Mesodermal cell (in vitro differentiated cells): Measurements from ENCODE around the gene TBL1X.
"Not testable (repeated sequence)": the region's sequence is repeated elsewhere in the genome, so short reads cannot be mapped to it uniquely, and the experiment has no call there.

Experiments
- H3K27ac ChIP-seq: 2 replicates; pipeline ENCODE4 v1.7.0; 2013; ENCODE audit warnings: mild to moderate bottlenecking, low read depth, low read length, moderate library complexity; ENCODE audit not compliant: severe bottlenecking
- H3K36me3 ChIP-seq: 2 replicates; pipeline ENCODE4 v1.7.1; 2013; ENCODE audit warnings: mild to moderate bottlenecking, low read length, moderate library complexity; ENCODE audit not compliant: control insufficient read depth, insufficient read depth
- H3K4me1 ChIP-seq: one replicate; pipeline ENCODE4 v1.7.1; 2013; ENCODE audit warnings: mild to moderate bottlenecking, low read length; ENCODE audit not compliant: insufficient read depth, control insufficient read depth, poor library complexity, severe bottlenecking
- H3K4me3 ChIP-seq: 2 replicates; pipeline ENCODE4 v1.7.0; 2013; ENCODE audit warnings: low read length, control low read depth, mild to moderate bottlenecking; ENCODE audit not compliant: insufficient read depth, poor library complexity, severe bottlenecking; ENCODE audit errors: extremely low read depth
- H3K9me3 ChIP-seq: 2 replicates; pipeline ENCODE4 v1.7.1; 2013; ENCODE audit warnings: mild to moderate bottlenecking, low read length, moderate library complexity; ENCODE audit not compliant: control insufficient read depth
- WGBS, 2 experiments: methylation state at CpG; one replicate each; pipeline ENCODE4 v1.1.5; 2013; ENCODE audit warnings: missing lambda C conversion rate in 2 of 2; ENCODE audit not compliant: insufficient coverage in 2 of 2; 5-methylcytosine and 5-hydroxymethylcytosine counted together

Gene TBL1X

GRCh38 chrX:9746148-9746888, 281.5 kb downstream of the TBL1X start:
- Histone ChIP-seq H3K4me3 (no peak overlapping the region), H3K9me3 (no peaks in the 10 kb centered on the region), H3K36me3 (no peaks in the 10 kb centered on the region), H3K27ac (peak overlapping the region; percentile 99), H3K4me1 (peaks cover 16% of the 10 kb centered on the region)
- 28% methylated on average over 2 of the region's 3 CpGs; no CpG with 5 or more reads in 1 of the 2 experiments for WGBS, 2 experiments

GRCh38 chrX:9747644-9748043, 282.8 kb downstream of the TBL1X start:
- no CpG with 5 or more reads among the region's 4 CpGs for WGBS, 2 experiments
- Histone ChIP-seq H3K4me1 (peaks cover 16% of the 10 kb centered on the region), H3K27ac (peak overlapping the region; percentile 99), H3K9me3 (no peaks in the 10 kb centered on the region), H3K4me3 (no peak overlapping the region), H3K36me3 (no peaks in the 10 kb centered on the region)

- H3K4me1 ChIP-seq, result peaks cover 16% of the 10 kb centered on the region
- no peak overlapping the region for H3K27ac ChIP-seq
- H3K9me3 ChIP-seq, result no peaks in the 10 kb centered on the region
- WGBS, 2 experiments, result 71% methylated on average over 2 of the region's 11 CpGs; no CpG with 5 or more reads in 1 of the 2 experiments
- H3K36me3 ChIP-seq, result no peaks in the 10 kb centered on the region
- H3K4me3 ChIP-seq, result no peak overlapping the region
Observed at GRCh38 chrX:9749146-9749692, 284.4 kb downstream of the TBL1X start.

- Histone ChIP-seq H3K4me3 (no peak overlapping the region), H3K27ac (no peak overlapping the region), H3K36me3 (no peaks in the 10 kb centered on the region), H3K4me1 (no peaks in the 10 kb centered on the region), H3K9me3 (no peaks in the 10 kb centered on the region)
- 97 to 100% methylated on average over 2 to 5 of the region's 7 CpGs for WGBS, 2 experiments
Observed at GRCh38 chrX:9757366-9757765, 292.5 kb downstream of the TBL1X start.

- no CpG with 5 or more reads among the region's 4 CpGs for WGBS, 2 experiments
- Histone ChIP-seq H3K4me1 (no peaks in the 10 kb centered on the region), H3K27ac (no peak overlapping the region), H3K36me3 (no peaks in the 10 kb centered on the region), H3K9me3 (no peaks in the 10 kb centered on the region), H3K4me3 (no peak overlapping the region)
Observed at GRCh38 chrX:9758021-9758638, 293.3 kb downstream of the TBL1X start.

GRCh38 chrX:9759337-9759736, 294.5 kb downstream of the TBL1X start:
- Histone ChIP-seq H3K9me3 (no peaks in the 10 kb centered on the region), H3K4me3 (no peak overlapping the region), H3K27ac (no peak overlapping the region), H3K36me3 (no peaks in the 10 kb centered on the region), H3K4me1 (no peaks in the 10 kb centered on the region)
- WGBS, 2 experiments, result 88 to 97% methylated on average over 6 of the region's 8 CpGs

GRCh38 chrX:9765072-9765736, 300.3 kb downstream of the TBL1X start:
- 30 to 44% methylated on average over 28 to 45 of the region's 67 CpGs for WGBS, 2 experiments
- Histone ChIP-seq H3K9me3 (no peaks in the 10 kb centered on the region), H3K4me3 (peak overlapping the region; percentile 5)

GRCh38 chrX:9765737-9766097, 300.9 kb downstream of the TBL1X start, which contains the start of gene GPR143:
TSS of gene GPR143 (minus strand) at chrX:9765847. CDS start at chrX:9765817, 30 bp downstream.
- H3K4me1 ChIP-seq, result peaks cover 9% of the 10 kb centered on the region
- H3K4me3 ChIP-seq, result peak within 1 kb of the TSS; percentile 5
- no peaks in the 10 kb centered on the region for H3K9me3 ChIP-seq
- H3K36me3 ChIP-seq, result no peaks in the 10 kb centered on the region
- WGBS, 2 experiments, result 4% methylated on average over 3 of the region's 26 CpGs; no CpG with 5 or more reads in 1 of the 2 experiments
- H3K27ac ChIP-seq, result no peak within 1 kb of the TSS

More at GRCh38 chrX:9765072-9765736, 300.3 kb downstream of the TBL1X start:
- no peaks in the 10 kb centered on the region for H3K36me3 ChIP-seq
- no peak overlapping the region for H3K27ac ChIP-seq
- H3K4me1 ChIP-seq, result peaks cover 7% of the 10 kb centered on the region

GRCh38 chrX:9767375-9767774, 302.5 kb downstream of the TBL1X start:
- no peak overlapping the region for H3K27ac ChIP-seq
- H3K4me3 ChIP-seq, result no peak overlapping the region
- 87 to 95% methylated on average over 4 to 5 of the region's 6 CpGs for WGBS, 2 experiments
- no peaks in the 10 kb centered on the region for H3K36me3 ChIP-seq
- no peaks in the 10 kb centered on the region for H3K9me3 ChIP-seq
- H3K4me1 ChIP-seq, result peaks cover 9% of the 10 kb centered on the region

- not testable (repeated sequence) for H3K4me3 ChIP-seq, H3K4me1 ChIP-seq, H3K36me3 ChIP-seq, H3K27ac ChIP-seq, H3K9me3 ChIP-seq
- 86% methylated on average over 4 of the region's 5 CpGs; no CpG with 5 or more reads in 1 of the 2 experiments for WGBS, 2 experiments
Observed at GRCh38 chrX:9768321-9768839, 303.5 kb downstream of the TBL1X start.
